T1000 (cell line): ENCODE measurements around the gene TIGIT.

Experiments used
- DNase-seq: peaks from one replicate; lab custom pipeline; 2025; ENCODE audit warnings: mixed read lengths; lab: John Stamatoyannopoulos, UW

The TIGIT gene

DNA sequence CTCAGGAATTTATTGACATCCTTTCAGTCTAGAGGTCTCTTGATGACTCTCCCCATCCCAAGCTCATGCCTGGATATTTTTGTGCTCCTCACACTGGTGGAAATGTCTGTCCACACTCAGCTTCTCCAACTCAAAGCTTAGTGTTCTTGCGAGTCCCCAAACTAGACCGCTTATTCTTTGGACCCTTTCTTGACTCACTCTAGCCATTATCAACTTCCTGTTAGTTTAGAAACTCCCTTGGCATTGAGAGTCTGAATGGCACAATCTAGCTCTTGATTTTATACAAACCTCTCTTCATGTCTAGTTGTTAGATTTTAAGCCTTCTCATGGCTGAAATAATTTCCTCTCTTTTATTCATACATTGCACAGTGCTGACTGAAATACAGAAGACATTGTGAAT lies 19.6 kb downstream of the TIGIT start:
- DNase-seq, result no peak

DNA sequence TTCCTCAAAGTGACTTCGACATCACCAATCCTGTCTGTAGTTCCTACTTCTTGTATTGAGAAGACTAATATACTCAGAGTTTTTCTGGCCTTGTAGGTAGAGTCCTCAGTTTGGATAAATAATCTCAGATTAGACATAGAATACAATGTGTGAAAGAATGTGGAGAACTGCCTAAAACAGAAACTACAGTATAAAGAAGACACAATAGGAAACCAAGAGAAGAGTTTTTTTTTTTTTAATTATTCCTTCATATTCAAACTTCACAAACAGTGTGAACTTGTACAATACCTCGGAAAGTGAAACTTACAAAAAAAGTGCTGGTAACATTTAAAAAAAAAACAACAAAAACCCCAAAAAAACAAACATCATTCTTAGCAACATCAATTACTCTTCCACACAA lies 20.5 kb downstream of the TIGIT start:
- no peak for DNase-seq

DNA sequence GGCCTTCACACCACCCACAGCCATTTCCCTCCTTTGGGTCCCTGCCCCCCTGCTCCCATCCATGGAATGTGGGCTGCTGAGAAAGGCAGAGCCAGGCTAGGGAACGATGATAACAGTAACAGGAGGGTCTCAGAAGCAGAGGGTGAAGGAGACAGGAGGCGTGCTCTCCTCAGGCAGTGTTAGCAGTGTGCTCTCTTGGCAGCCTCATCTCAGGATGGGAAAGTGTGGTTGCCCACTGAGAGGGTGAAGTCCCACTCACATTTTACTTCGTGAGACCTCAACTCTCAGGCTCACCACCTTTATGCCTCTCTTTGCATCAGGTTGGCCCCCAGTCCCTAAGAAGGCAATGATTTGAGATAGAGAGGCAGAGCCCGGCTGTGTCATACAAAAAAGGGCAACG lies 24.5 kb downstream of the TIGIT start:
- no peak for DNase-seq

DNA sequence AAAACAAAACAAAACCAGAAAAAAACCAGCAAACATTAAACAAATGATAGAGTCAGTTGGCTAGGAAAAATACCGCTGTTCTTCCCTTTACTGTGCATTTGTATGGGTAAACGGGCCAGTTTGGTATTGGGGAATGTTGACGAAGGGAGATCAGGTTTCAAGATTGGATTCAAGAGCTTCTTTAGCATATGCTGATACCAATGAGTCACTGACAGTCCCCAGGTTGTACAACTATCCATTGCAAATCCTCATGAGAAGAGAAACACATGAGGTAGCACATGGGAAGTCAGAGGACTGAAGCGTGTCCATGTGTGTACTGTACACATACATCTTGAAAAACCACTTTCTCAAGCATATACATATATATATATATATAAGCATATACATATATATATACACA lies 25.6 kb downstream of the TIGIT start:
- DNase-seq, result no peak

DNA sequence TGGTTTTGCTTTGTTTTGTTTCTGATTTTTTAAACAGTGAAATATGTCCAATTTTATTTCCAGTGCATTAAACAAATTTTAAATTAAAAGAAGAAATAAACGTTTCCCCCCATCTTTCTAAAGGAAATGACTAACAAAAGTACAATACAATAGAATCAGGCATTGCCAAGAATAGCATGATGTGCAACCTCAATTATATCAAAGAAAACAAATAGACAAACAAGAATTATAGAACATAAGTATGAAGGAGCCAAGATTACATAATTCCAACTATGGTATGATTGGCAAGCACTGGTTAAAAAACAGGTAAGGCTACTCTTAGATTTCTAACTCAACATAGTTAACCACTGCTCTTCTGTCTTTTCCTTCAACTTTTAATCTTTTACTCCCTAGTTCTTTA lies 26.4 kb downstream of the TIGIT start:
- DNase-seq, result no peak

DNA sequence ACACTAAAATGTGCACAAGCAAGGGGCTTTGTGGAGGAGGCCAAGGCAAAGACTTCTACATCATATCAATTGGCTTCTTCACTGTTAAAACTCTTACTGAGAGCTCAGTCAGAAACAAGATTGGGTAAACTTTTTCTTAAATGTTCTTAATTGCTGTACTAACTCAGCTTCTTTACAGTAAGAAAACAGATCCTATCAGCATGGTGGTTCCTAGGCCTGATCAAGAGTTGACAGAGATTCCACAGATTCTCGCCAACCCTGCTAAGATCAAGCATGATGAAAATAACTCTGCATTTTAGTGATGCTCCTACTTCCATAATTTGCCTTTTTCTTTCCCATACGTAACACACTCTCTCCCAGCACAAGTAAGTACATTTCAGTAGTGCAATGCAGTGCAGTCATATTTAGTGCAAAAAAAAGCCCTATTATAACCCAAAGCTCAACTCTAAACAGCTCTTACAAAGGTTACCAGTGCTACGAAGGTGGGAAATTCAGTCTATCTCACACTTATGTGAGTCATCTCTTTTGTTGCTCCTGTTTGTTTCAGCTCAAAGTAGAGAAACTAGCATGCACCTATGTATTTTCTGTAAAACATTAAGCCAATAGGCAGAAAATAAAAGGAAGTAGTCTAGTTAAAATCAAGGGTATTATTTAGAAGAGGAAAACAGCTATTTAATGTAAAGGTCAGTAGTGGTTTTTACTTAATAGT lies 29.9 kb downstream of the TIGIT start:
- DNase-seq, result no peak

DNA sequence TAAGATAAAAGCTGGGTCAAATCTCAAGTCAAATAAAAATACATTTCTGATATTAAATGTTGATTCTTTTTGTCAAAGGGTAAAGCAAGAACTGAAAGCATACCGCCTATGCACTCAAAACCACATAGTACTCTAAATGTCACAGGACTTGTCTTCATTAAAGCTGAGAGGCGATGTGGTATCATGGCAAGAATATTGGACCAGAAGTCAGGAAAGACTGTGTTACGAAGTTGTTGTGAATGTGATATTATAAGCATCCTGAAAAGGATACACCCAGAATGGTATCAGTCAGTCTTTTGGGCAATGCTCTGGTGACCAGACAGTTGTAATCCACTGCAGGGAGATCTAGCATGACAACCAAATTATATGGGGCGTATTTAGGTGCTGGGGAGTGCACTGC lies 33.8 kb downstream of the TIGIT start:
- DNase-seq, result no peak

DNA sequence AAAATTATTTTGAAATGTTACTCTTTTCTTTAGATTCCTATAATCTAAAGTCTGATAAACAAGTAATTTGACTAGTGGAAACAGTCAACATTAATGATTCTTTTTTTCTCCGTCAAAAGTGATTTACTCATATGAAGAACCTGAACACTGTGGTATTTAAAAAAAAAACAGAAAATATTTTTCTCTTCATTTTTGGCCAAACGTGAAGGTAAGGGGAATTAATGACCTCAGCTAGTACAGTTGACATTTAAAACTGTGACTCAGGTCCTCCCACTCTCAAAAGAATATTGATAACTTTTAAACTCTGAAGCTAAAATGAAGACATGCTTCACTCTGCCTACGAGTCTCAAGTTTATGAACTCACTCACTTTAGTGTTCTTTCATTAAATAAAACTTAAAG lies 34.5 kb downstream of the TIGIT start:
- DNase-seq, result no peak

DNA sequence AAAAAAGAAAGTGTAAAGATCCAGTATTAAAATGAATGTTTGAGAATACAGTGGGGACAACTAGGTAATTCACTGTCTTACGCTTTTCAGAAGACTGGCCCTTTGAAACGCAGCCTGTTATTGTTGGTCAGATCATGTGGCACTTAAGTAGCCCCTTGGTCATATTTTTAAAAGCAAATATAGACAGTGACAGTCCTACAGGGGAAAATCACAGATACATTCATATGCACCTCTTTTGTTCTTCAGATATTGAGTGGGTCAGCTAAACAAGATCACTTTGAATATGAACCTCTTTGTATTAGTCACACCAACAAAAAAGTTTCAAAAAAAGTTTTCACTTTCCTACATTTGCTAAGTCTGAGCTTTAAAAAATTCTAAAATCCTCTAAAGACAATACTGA lies 36.0 kb downstream of the TIGIT start:
- DNase-seq, result no peak

DNA sequence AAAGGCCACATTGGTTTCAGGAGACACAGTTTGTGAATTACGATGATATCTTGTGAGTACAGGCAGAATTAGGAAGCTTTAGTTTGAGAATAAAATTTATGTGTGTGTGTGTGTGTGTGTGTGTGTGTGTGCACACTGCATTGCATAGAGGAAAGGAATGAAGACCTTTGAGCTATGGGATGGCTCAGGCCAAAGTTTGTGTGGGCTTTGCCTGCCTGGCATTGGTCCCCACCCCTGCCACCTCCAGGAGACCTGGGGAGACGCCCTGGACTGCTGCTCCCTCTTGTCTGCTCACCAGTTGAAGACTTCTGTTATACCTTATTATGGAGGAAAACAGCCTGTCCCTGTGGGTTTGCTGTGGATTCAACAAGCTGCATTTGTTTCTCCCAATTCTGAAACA lies 37.2 kb downstream of the TIGIT start:
- no peak for DNase-seq

DNA sequence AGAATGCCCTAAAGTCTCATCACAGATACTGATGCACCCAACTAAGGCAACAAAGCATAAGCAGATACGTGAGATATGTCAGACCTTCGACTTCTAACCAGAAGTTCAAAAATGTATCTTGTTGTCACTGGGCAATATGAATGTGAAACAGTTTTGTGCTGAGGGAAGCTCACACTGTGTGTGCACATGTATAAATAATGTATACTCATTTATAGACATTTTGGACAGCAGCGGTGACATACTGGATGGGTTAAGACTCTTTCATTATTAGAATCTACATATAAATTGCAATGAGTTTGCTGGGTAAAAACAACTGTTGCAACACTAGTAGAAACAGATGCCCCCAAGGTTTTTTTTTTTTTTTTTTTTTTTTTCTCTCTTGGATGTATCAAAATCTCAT lies 37.9 kb downstream of the TIGIT start:
- DNase-seq, result no peak

DNA sequence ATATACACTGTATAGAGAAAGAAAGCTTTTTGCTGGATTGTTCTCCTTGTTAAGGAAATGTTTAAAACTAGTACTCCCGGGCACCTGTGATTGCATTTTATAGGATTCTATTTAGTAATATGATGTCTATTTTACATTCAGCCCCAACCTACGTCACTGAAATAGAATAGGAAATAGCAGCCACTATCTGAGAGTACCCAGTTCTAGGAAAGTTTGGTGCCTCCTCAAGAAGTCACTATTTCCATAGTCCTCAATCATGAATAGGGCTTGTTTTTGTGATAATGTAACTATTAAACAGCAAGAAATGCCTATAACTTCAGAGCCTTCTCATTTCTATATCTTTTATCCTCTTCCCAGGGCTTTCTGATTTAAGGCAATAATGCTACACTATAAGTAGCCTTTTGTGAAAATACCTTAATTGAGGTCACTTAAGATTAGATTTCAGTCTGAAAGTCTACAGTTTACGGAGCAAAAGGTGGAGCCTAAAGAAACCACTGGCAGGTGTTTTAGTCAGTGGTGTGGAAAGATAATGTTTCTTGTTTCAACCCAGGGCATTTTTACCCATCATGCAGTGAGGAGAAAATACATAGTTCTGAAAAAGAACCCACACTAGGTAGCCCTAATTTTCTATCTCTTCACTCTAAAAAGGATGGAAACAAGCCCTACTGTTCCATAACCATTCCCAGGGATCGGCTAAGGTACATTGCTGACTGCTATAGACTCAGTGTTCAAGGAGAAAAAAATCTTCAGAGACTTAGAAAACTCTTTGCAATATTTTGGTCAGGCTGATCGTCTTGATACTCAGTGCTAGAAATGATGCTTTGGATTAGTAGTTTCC lies 38.7 kb downstream of the TIGIT start:
- no peak for DNase-seq

DNA sequence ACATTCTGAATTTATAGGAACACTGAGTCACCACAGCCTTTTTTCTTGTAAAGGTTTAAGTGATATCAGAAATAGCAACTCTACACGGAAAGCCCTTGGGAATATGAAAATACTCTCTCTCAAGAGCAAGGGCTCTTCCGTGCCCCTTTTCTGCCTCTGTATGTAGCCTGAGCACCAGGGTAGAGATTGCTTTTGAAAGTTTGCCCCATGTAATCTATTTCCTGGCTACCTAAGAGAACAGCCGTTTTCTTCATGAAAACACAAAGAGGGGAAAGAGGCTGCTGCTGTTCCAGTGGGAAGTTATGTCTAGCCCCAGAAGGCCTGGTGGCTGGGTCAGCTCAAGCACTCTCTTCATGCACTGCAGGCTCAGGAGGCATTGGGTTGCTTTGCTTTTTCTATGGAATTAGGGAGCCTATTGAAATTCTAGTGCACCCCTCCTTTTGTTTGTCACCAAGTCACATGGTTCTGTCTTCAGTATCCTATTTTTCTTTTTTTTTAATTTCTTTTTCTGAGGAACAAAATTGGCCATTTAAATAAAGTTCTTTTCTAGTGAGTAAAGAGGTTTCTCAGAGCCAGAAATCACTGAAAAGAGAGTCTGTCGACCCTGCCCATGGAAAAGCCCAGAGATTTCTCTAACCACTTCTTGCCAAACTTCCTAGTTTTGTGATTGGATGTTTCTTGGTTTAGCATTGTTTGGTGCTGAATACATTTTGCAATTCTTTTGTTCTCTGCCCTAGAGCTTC lies 39.5 kb downstream of the TIGIT start:
- DNase-seq, result no peak

DNA sequence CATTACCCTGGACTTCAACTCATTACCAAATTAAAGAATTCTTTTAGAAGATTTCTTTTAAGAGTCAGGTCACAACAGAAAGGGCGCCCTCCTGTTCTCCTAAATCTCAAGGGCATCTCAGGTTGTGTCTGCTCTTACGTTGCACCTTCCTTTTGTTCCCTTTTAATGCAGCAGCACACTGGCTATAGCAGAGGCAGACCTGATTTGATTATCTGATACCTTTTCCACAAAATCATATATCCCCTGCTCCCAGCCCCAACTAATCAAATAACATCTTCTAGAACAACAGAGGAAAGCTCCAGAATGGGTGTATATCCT lies 40.1 kb downstream of the TIGIT start:
- DNase-seq, result no peak

DNA sequence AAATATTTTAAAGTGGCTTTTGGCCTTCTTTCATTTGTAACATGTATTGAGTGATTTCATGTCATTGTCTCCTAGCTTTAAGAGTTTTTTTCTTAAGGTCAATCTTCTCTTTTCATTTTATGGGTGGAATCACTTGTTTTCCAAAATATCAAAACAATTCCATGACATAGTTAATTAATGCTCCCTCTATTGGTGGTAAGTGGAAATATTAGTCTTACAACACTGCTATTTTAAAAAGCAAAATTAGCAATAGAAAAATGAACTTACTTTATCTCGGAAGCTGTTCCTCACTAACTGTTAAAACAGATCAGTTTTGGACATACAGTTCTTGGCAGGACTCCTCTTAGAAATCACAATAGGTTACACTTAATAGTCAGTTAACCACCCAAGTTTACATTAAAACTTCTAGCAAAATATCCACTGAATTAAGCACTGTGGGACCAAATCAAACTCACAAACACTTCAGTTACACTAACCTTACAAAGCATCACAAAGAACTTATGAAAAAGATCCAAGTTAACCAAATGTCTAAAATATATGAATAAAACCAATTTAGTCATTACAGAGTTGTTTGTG lies 42.4 kb downstream of the TIGIT start:
- no peak for DNase-seq

DNA sequence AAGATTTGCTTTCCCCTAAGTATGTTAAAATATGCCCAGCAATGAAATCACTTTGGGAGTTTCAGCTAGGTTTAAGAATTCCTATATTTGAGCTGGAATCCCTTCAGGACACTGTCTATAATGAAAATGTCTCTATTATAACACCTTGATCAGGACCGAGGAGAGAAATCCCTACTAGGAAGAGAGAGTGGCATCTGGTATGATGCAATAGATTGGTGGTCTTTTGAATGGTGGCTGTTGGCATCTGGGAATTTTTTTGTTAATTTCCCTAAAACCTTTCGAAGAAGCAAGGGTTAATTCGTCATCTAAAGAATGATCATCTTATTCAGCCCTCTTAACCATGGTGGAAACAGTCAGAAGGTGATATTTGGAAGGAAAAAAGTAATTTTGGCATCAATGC lies 43.0 kb downstream of the TIGIT start:
- DNase-seq, result no peak

DNA sequence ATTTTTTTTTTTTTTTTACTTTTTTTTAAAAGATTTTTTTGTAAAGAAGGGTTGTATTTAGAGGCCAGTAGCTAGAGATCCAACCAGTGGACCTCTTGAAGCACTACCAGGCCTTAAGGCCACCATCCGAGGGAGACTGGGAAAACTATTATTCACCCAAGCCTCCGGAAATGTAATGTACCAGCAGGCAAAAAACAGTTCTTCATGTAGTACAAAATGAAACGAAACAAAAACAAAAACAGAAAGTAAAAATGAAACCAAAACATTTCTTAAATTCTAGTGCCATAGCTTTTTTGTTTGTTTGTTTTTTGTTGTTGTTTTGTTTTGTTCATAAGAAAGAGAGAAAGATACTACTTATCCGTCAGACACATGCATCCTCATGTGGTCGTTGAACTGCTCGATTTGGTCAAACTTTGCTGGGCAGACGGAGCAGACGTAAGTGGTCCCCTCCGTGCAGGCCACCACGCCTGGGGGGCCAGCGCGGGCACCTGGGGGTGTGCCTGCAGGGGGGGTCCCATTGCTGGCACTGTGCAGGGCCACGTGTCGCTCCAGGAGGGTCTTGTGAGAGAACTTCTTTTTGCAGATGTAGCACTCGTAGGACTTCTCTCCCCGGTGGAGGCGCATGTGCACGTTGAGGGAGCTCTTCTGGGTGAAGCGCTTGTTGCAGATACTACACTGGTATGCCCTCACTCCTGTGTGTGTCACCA lies 45.0 kb downstream of the TIGIT start:
- no peak for DNase-seq

DNA sequence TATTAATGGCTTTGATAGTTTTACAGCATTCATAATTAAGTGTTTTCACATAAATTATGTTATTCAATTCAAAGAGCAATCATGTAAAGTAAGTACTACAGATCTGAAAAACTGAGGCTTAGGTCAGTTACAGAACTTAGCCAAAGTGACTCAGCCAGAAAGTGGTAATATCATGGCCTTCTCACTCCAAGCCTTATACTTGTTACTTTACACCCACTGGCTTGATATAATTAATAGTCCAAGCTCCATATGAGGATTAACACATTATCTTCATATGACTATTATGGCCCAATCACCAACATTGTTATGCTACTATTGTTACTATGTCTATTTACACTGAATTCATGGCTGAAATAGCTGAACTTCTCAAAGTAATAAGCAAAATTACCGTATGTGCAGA lies 50.7 kb downstream of the TIGIT start:
- no peak for DNase-seq

DNA sequence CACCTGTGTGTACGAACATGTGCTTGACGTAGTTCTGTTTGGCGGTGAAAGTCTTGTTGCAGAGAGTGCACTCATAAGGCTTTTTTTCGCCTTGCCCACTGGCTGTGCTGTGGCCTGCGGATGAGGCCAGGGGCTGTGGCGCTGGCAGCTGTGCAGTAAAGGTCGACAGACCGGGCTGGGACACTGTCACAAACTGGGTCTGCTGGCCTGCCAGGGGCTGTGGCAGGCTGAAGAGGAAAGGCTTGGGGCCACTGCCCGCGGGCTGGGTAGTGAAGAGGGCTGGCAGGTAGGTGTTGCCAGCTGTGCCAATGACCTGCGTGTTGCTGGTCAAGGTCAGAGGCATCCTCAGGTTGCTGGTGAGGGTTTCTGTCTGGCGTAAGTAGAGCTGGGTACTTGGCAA lies 56.4 kb downstream of the TIGIT start:
- no peak for DNase-seq

DNA sequence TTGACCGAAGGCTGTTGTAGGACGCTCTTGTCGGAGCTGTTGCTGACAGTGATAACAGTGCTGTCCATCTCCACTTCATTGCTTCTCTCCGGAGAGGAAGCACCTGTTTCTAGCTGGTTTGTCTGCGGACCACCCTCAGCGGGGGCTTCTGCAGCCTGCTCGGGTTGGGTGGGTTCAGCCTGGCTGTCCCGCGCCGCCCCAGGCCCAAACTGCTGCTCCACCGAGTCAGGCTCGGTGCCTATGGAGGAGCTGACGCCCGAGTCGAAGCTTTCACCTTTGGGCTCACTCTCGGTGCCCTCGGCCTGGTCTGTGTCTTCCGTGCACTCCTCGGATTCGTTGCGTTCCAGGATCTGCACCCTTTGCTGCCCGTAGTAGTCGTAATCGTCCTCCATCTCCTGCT lies 56.9 kb downstream of the TIGIT start:
- DNase-seq, result no peak

DNA sequence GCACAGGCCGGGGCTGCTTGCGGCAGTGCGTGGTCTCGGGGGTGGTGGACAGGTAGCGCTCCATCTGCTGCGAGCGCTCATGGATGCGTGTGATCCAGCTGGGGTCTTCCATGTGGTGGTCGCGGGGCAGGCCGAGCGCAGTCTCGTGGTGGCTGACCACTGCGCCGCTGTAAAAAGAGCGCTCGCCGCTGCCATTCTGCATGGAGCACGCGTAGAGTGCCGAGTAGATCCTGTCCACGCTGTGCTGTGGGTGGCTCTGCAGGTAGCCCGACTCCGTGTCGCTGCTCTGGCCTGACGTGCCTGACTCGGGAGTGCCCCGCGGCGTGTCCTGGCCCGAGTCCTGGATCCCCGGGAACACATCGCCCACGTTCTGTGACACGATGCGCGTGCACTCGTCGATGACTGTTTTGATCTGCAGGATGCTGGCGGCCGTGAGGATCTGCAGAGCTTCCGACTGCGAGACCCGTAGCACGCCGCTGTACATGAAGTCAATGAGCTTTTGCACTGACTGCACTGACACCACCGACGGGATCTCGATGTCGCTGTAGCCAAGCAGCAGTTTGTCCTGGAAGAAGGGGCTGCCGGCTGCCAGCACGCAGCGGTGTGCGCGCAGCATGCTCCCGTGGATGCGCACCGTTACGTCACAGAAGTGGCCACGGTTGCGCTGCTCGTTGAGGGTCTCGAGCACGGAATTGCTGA lies 57.4 kb downstream of the TIGIT start:
- DNase-seq, result no peak

DNA sequence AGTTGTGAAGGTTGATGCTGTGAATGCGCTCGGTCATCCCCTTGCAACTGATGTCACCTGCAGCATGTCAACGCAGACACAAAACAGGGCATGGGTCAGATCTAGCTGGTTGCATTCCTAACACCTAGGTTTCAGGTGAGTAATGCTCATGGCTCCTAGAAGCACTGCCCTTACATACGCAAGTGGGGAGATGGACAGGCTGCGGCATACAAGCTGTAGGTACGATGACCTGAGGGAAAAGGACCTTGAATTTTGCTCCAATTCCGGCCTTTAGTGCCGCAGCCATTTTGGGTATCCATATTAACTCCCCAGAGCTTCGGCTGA lies 58.0 kb downstream of the TIGIT start:
- no peak for DNase-seq
